Endometrium (tissue), 2 donors: ENCODE results near the gene INHBE.

Experiments used
- FAIRE-seq: peaks from 2 replicates; lab custom pipeline; 2012; peaks lifted over from hg19 to GRCh38; lab: Jason Lieb, UNC
- donor health status: control.
- donor health status: control.

The INHBE gene

DNA sequence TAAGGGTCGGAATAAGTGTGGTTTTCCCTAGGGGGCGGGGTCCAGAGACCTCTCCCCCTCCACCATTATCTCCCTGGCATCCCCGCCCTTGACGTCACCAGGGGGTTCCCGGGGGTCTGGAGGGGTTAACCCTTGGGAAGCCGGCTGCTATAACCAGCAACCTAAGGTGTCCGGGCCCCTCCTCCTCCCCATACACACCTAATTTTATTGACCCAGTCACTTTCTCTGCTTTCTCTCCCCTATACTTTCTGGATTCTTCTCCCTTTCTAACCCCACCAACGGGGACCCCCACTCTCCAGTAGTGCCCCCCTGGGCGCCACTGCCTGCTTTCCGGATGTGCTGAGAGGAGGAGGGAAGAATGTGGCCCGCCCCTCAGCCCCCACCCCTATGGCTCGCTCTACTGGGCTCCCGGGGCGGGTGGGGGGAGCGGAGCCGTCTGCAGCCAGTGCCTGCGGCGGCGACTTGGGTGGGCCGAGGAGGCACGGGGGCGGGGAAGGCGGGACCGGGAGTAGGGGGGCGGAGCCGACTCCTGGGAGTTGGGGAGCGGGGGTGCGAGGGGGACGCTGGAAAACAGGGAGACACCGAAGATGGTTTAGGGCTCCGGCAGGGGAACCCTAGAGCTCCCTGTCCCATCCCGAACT, 6.3 kb downstream of the INHBE start:
- no peak for FAIRE-seq

DNA sequence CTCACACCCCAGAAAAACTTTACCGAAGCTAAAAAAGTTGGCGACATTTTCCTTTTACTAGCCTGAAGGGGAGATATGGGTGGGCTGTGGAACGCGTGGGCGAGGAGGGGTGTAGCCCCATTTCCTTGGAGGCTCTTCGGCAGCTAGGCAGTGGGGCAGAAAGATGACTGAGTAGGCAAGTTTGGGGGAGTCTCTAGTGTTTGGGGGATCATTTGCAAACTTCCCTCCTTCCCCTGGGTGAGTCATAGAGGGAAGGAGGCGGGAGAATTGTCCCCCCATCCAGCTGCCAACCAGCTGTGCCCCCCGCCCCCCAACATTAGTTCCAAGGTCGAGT, 6.8 kb downstream of the INHBE start:
- no peak for FAIRE-seq

GRCh38 chr12:57462251-57462911, 7.3 kb downstream of the INHBE start:
- no peak for FAIRE-seq

- FAIRE-seq, result no peak
Observed at GRCh38 chr12:57462912-57463253, 7.8 kb downstream of the INHBE start.

DNA sequence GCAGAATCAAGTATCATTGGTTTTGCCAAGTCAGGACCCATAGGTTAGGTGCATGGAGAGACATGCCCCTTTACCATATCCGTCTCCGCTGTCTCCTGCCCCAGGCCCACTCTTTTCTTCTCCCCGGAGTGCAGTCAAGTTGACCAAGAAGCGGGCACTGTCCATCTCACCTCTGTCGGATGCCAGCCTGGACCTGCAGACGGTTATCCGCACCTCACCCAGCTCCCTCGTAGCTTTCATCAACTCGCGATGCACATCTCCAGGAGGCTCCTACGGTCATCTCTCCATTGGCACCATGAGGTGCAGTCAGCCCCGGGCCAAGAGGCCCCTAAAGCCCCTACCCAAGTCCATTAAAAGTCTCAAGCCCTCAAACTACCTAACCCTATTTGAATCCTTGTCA, 9.5 kb downstream of the INHBE start:
- no peak for FAIRE-seq

- no peak for FAIRE-seq
Observed at GRCh38 chr12:57465030-57465746, 10.1 kb downstream of the INHBE start.

DNA sequence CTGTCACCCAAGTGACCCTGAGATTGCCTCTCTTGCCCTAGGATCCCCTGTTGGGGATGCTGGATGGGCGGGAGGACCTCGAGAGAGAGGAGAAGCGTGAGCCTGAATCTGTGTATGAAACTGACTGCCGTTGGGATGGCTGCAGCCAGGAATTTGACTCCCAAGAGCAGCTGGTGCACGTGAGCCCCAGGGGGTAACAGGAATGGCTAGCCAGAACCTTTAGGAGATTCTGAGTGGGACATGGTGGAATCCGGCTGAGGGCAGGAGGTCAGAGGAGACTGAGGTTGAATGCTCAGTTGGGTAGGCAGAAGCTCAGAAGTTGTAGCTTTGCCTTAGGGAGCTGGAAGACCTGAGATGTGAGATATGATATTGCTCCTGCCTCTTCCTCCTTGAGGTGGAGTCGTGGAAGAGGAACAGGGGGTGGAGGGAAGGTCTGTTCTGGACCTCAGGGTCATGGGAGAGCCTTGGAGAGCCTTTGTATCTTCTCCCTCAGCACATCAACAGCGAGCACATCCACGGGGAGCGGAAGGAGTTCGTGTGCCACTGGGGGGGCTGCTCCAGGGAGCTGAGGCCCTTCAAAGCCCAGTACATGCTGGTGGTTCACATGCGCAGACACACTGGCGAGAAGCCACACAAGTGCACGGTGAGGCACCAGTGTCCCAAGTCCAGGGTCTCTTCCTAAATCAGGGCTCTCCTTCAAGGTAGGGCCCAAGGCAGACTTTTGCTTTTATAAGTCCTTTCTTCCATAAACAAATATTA, 10.8 kb downstream of the INHBE start:
- FAIRE-seq, result no peak

- FAIRE-seq, result no peak
Observed at GRCh38 chr12:57467212-57467874, 12.2 kb downstream of the INHBE start.

DNA sequence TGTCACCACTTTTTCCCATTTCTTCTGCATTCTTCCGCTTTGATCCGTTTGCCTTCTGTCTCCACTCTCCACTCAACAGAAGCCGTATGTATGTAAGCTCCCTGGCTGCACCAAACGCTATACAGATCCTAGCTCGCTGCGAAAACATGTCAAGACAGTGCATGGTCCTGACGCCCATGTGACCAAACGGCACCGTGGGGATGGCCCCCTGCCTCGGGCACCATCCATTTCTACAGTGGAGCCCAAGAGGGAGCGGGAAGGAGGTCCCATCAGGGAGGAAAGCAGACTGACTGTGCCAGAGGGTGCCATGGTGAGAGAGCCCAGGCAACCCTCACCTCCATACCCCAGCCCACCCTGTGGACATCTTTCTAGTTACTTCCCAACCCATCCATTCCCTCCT, 12.8 kb downstream of the INHBE start:
- FAIRE-seq, result no peak

DNA sequence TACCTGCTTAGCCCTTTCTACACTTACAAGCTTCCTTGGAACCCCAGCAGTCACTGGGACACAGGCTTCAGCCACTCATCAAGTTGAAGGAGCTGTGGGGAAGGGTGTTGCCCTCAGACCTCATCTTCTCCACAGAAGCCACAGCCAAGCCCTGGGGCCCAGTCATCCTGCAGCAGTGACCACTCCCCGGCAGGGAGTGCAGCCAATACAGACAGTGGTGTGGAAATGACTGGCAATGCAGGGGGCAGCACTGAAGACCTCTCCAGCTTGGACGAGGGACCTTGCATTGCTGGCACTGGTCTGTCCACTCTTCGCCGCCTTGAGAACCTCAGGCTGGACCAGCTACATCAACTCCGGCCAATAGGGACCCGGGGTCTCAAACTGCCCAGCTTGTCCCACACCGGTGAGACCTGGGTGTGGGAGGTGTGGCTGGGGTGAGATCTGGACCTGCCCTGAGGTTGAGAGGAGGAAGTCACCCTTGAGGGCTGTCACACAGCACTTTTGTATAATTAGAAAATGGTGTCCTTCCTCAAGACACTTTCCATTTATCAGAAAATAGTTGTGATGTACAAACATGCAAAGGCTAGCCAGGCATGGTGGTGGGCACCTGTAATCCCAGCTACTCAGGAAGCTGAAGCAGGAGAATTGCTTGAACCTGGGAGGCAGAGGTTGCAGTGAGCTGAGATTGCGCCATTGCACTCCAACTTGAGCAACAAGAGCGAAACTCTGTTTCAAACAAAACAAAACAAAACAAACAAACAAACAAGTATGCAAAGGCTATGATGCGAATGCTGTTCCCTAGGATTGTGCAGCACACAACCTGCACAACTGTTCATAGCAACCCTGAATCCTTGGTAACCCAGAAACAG, 14.4 kb downstream of the INHBE start:
- FAIRE-seq, result no peak

DNA sequence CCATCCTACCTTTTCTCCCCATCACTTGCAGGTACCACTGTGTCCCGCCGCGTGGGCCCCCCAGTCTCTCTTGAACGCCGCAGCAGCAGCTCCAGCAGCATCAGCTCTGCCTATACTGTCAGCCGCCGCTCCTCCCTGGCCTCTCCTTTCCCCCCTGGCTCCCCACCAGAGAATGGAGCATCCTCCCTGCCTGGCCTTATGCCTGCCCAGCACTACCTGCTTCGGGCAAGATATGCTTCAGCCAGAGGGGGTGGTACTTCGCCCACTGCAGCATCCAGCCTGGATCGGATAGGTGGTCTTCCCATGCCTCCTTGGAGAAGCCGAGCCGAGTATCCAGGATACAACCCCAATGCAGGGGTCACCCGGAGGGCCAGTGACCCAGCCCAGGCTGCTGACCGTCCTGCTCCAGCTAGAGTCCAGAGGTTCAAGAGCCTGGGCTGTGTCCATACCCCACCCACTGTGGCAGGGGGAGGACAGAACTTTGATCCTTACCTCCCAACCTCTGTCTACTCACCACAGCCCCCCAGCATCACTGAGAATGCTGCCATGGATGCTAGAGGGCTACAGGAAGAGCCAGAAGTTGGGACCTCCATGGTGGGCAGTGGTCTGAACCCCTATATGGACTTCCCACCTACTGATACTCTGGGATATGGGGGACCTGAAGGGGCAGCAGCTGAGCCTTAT, 15.3 kb downstream of the INHBE start:
- FAIRE-seq, result no peak

DNA sequence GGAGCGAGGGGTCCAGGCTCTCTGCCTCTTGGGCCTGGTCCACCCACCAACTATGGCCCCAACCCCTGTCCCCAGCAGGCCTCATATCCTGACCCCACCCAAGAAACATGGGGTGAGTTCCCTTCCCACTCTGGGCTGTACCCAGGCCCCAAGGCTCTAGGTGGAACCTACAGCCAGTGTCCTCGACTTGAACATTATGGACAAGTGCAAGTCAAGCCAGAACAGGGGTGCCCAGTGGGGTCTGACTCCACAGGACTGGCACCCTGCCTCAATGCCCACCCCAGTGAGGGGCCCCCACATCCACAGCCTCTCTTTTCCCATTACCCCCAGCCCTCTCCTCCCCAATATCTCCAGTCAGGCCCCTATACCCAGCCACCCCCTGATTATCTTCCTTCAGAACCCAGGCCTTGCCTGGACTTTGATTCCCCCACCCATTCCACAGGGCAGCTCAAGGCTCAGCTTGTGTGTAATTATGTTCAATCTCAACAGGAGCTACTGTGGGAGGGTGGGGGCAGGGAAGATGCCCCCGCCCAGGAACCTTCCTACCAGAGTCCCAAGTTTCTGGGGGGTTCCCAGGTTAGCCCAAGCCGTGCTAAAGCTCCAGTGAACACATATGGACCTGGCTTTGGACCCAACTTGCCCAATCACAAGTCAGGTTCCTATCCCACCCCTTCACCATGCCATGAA, 16.0 kb downstream of the INHBE start:
- no peak for FAIRE-seq

DNA sequence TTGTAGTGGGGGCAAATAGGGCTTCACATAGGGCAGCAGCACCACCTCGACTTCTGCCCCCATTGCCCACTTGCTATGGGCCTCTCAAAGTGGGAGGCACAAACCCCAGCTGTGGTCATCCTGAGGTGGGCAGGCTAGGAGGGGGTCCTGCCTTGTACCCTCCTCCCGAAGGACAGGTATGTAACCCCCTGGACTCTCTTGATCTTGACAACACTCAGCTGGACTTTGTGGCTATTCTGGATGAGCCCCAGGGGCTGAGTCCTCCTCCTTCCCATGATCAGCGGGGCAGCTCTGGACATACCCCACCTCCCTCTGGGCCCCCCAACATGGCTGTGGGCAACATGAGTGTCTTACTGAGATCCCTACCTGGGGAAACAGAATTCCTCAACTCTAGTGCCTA, 16.6 kb downstream of the INHBE start:
- no peak for FAIRE-seq

GRCh38 chr12:57472391-57472790, 17.3 kb downstream of the INHBE start:
- FAIRE-seq, result no peak

- no peak for FAIRE-seq
Observed at GRCh38 chr12:57473392-57473791, 18.3 kb downstream of the INHBE start.

DNA sequence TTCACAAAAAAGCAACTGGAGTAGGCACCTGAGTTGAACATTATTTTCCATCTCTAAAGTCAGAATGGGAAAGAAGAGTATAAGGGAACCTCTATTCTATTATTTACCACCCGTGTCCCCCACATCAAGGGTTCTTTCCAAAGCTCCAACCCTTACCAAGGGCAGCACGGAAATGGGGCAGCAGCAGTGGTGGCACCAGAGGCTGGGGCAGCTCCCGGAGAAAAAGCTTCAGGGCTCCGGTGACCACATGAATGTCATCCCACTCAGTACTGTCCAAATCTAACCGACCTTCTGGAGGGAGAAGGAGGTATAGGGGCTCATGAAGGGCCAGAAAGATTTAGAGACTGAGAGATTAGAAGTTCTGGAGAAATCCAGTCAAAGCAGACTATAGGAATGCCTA, 18.8 kb downstream of the INHBE start:
- no peak for FAIRE-seq

DNA sequence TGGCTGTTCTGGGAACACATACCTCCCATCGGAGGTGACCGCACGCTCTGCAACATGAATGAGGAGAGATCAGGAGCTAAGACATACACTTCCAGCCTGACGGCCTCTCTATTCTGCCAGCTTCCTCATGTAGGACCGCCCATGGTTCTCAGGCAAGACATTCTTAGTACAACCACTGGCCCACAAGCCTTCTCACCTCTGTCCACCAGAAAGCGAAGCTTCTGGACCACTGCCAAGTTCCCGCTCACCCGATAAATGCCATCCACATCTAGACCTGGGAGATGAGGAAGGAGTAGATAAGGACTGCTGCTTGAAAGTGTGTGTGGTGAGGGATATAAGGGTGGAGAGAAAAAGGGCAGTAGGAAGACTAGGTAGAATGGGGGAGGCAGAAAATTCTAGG, 19.3 kb downstream of the INHBE start:
- no peak for FAIRE-seq

DNA sequence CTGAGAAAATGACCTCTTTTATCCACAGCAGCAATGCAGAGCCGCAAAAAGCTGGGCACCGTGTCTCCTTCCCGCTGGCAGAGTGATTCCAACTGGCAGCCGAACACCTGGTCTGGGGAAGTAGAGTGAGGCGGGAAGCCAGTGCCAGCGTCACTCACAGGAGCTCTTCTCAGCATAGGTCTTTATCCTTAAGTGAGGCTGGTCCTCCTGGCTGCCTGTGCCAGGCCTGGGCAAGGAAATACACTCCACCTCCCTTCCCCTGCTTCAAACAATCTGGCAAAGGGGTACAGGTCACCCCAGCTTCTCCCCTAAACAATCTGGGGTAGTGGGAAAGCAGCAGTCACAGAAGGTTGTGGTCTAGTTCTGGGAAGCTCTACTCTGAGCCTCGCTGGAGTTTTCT, 19.8 kb downstream of the INHBE start:
- FAIRE-seq, result no peak

DNA sequence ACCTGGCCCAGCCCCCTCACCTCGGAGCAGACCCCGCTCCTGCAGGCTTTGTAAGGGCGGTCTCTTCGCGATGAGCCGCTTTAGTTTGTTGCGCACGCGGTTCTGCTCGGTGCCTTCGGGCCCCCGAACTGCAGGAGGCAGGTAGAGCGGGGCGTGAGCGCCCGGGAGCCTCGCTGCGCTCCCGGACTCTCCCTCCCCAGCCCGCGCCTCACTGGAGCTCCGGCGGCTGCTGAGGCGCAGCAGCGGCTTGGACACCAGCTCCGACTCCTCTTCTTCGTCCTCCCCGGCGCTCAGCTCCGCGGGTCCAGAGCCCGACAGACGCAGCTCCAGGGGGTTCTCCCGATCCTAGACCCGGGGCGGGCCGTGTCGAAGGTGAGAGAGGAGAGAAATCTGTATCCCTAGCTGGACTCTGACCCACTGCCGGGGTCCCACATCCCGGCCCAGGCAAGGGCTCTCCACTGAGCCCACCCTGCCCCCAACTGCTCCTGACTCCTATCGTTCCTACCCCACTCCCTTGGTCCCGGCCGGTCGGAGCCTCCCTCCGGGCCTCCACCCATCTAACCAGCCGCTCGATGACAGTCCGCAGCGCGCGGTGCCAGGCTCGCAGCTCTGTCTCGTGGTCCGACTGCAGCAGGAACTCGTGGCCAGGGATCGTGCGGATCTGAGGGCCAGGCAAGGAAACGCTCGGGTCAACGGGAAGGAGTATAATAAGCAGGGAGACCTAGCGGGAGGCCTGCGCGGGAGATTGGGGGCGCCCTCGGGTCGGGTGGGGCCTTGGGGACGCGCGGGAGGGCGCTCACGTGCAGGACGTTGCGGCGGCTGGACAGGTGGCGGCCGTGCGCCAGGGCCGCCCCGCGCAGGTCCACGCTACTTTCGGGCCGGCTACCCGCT, 20.4 kb downstream of the INHBE start:
- no peak for FAIRE-seq
